ENCODE measurements around the gene VPS26A.

- TF ChIP-seq POLR2A (IDR thresholded peaks at IDR 0.05): no peak
- no peak for TF ChIP-seq CTCF (IDR thresholded peaks at IDR 0.05)
- no peak for TF ChIP-seq POLR2AphosphoS5 (IDR thresholded peaks at IDR 0.05)
- no peak for TF ChIP-seq EP300 (IDR thresholded peaks at IDR 0.05)
These were observed 35.6 kb upstream of the VPS26A start for GRCh38 chr10:69088471-69088769.

Measured in upper lobe of left lung (tissue), 4 donors.